ENCODE measurements around the gene WNT3.

DNA sequence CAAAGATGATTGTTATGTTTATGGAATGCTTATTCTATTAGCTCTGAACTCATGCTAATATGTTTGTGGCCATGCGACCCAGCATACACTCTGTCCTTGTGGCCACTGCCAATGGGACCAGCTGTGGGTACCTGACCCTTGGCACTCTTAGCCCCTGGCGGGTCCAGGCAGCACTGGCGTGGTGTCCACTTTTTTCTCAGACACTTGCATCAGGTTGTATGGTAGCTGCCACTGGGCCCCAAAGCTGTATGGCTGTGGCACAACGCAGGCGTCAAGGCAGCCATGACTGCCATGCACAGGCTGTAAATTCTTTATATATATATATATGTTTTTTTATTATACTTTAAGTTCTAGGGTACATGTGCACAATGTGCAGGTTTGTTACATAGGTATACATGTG is 20.7 kb upstream of the WNT3 start:
- TF ChIP-seq, protein P1, sequence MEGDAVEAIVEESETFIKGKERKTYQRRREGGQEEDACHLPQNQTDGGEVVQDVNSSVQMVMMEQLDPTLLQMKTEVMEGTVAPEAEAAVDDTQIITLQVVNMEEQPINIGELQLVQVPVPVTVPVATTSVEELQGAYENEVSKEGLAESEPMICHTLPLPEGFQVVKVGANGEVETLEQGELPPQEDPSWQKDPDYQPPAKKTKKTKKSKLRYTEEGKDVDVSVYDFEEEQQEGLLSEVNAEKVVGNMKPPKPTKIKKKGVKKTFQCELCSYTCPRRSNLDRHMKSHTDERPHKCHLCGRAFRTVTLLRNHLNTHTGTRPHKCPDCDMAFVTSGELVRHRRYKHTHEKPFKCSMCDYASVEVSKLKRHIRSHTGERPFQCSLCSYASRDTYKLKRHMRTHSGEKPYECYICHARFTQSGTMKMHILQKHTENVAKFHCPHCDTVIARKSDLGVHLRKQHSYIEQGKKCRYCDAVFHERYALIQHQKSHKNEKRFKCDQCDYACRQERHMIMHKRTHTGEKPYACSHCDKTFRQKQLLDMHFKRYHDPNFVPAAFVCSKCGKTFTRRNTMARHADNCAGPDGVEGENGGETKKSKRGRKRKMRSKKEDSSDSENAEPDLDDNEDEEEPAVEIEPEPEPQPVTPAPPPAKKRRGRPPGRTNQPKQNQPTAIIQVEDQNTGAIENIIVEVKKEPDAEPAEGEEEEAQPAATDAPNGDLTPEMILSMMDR (IDR thresholded peaks at IDR 0.05), result no peak
- no peak for TF ChIP-seq POLR2A (IDR thresholded peaks at IDR 0.05)

Measured in uterus (tissue), 2 donors.